LNCAP (cell line): ENCODE measurements around the gene PBX1.

Experiments
- CTCF ChIP-seq: fragments of 450-650 bp; IDR thresholded peaks from 2 replicates; pipeline ENCODE4 v1.5.1; 2017; ENCODE audit warnings: mild to moderate bottlenecking

The PBX1 gene

GRCh38 chr1:164605254-164606091, 46.5 kb downstream of the PBX1 start:
- peak; percentile 57; the same call in 1 of the 2 replicates for TF ChIP-seq CTCF

GRCh38 chr1:164607351-164607750, 48.4 kb downstream of the PBX1 start:
- no peak for TF ChIP-seq CTCF

GRCh38 chr1:164608651-164609057, 49.7 kb downstream of the PBX1 start:
- TF ChIP-seq CTCF: no peak

- TF ChIP-seq CTCF: no peak
These were observed 50.1 kb downstream of the PBX1 start for GRCh38 chr1:164609089-164609488.

GRCh38 chr1:164610538-164611222, 51.7 kb downstream of the PBX1 start:
- no peak for TF ChIP-seq CTCF

- no peak for TF ChIP-seq CTCF
These were observed 53.0 kb downstream of the PBX1 start for GRCh38 chr1:164611754-164612642.

GRCh38 chr1:164613176-164613575, 54.2 kb downstream of the PBX1 start:
- TF ChIP-seq CTCF: no peak
